ENCODE data around the gene HIKESHI. TPM values are rescaled to one million over a fixed set of nuclear protein-coding genes. Genes with fewer than 3 reads are reported as not detected.

The HIKESHI gene
- polyA plus RNA-seq, 1 experiment: 60.5 TPM

DNA sequence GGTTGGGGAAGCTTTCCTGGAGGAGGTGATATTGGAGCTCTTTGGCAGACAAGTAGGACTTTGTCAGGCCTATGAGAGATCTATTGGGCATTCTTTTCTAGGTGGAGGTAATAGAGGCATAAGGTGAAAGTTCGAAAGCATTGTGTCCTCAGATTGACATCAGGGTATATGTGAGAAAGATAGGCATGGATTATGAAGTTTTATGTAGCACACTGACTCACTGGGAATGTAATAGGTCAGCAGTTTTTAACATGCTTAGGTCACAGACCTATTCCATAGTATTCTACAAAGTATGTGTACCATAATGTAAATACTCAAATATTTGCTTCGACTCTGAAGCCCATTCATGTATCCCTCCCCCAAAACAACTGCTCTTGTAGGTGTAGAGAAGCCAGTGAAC is 11.8 kb downstream of the HIKESHI start:
- no peaks in the 10 kb centered on the region for H3K27me3 ChIP-seq (ENCODE audit: control insufficient read depth, insufficient read depth, low read length)
- DNase-seq (ENCODE audit: low read depth): no peak
- CTCF ChIA-PET: interaction anchor here (0.7 kb wide), 1 partner anchor 418 kb away, joined by 3 read pairs; no protein-coding TSS in a partner anchor
- no peak for TF ChIP-seq CTCF (IDR thresholded peaks at IDR 0.05; ENCODE audit: insufficient read depth, low read depth, low read length)
- H3K36me3 ChIP-seq (ENCODE audit: control insufficient read depth, insufficient read depth, low read length): peaks cover under 1% of the 10 kb centered on the region; the same call in 1 of the 2 replicates
- POLR2A ChIA-PET: no interaction called here
- no peak overlapping the region for H3K4me3 ChIP-seq (ENCODE audit: low read depth, low read length)

DNA sequence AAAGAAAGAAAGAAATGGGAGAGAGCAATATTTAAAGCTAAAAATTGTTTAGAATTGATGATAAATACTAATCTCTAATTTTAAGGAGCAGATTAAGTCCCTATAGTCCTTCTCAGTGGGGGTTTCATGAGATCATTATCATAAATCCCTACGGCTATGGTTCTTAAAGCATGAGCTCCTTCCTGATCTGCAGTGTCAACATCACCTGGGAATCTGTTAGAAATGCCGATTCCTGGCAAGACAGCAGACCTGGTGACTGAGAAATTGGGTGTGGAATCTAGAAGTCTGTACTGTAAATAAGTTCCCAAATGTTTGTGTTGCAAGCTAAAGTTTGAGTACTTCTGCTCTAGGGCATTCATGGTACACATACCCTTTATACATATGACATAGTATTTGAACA is 12.6 kb downstream of the HIKESHI start:
- H3K36me3 ChIP-seq (ENCODE audit: control insufficient read depth, insufficient read depth, low read length): peaks cover 2% of the 10 kb centered on the region; the same call in 1 of the 2 replicates
- no peaks in the 10 kb centered on the region for H3K27me3 ChIP-seq (ENCODE audit: control insufficient read depth, insufficient read depth, low read length)
- no peak for DNase-seq (ENCODE audit: low read depth)
- no peak overlapping the region for H3K4me3 ChIP-seq (ENCODE audit: low read depth, low read length)
- ChIA-PET CTCF (interaction anchor here (0.6 kb wide), 1 partner anchor 31 kb away, joined by 3 read pairs; no protein-coding TSS in a partner anchor), POLR2A (interaction anchor here (0.6 kb wide), 1 partner anchor 10 kb away, joined by 3 read pairs; no protein-coding TSS in a partner anchor)
- TF ChIP-seq CTCF (IDR thresholded peaks at IDR 0.05; ENCODE audit: insufficient read depth, low read depth, low read length): no peak

DNA sequence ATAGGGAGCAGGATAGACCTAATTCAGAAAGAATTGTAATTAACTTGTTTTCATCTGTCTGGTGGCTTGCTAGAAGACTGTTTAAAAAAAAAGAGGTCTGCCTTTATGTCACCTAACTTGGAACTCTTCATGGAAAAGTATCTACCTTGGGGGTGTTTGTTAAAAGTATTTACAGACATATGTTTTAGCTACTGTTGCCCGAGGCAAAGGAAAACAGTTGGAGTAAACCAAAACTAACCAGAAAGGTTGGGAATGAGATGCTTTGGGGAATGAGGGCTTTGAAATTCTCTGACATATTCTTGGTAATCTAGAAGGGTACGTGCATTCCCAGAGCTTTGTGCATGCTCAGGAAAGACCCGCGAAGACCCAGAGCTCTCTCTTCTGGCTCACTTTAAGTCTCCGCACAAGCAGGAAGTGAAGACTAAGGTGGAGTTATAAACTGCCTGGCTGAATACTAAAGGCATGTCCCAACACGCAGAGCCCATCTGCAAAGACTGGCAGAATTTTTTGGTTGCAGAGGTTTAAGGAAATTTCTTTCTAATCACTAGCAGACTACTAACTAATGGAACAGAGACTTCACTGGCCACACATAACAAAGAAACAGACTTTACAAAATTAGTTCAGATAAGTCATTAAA is 33.2 kb downstream of the HIKESHI start:
- no peaks in the 10 kb centered on the region for H3K27me3 ChIP-seq (ENCODE audit: control insufficient read depth, insufficient read depth, low read length)
- CTCF ChIA-PET: interaction anchor here (1.1 to 1.4 kb wide), 3 partner anchors 9 to 12 kb away, joined by 3 to 5 read pairs (median 3); no protein-coding TSS in a partner anchor
- POLR2A ChIA-PET: no interaction called here
- no peaks in the 10 kb centered on the region for H3K36me3 ChIP-seq (ENCODE audit: control insufficient read depth, insufficient read depth, low read length)
- no peak overlapping the region for H3K4me3 ChIP-seq (ENCODE audit: low read depth, low read length)
- DNase-seq (ENCODE audit: low read depth): peak; percentile 20
- no peak for TF ChIP-seq CTCF (IDR thresholded peaks at IDR 0.05; ENCODE audit: insufficient read depth, low read depth, low read length)

- ChIA-PET CTCF (interaction anchor here (0.9 kb wide), 1 partner anchor 12 kb away, joined by 3 read pairs; no protein-coding TSS in a partner anchor), POLR2A (no interaction called here)
- H3K36me3 ChIP-seq (ENCODE audit: control insufficient read depth, insufficient read depth, low read length): no peaks in the 10 kb centered on the region
- TF ChIP-seq CTCF (IDR thresholded peaks at IDR 0.05; ENCODE audit: insufficient read depth, low read depth, low read length): no peak
- no peak for DNase-seq (ENCODE audit: low read depth)
- no peak overlapping the region for H3K4me3 ChIP-seq (ENCODE audit: low read depth, low read length)
- no peaks in the 10 kb centered on the region for H3K27me3 ChIP-seq (ENCODE audit: control insufficient read depth, insufficient read depth, low read length)
Observed at GRCh38 chr11:86337227-86337626, 35.2 kb downstream of the HIKESHI start.

- POLR2A ChIA-PET: no interaction called here
- Histone ChIP-seq H3K36me3 (ENCODE audit: control insufficient read depth, insufficient read depth, low read length) (no peaks in the 10 kb centered on the region), H3K27me3 (ENCODE audit: control insufficient read depth, insufficient read depth, low read length) (no peaks in the 10 kb centered on the region), H3K4me3 (ENCODE audit: low read depth, low read length) (no peak overlapping the region)
- TF ChIP-seq CTCF (IDR thresholded peaks at IDR 0.05; ENCODE audit: insufficient read depth, low read depth, low read length): no peak
- CTCF ChIA-PET: interaction anchor here (1.0 to 1.2 kb wide), 3 partner anchors 10 to 20 kb away, joined by 3 read pairs; no protein-coding TSS in a partner anchor
- DNase-seq (ENCODE audit: low read depth): no peak
Observed at GRCh38 chr11:86341382-86341781, 39.3 kb downstream of the HIKESHI start.

All from BJ (cell line).